Stimulated activated CD8-positive, alpha-beta memory T cell treated with anti-CD3 and anti-CD28 coated beads, Interleukin-7, amount 100 ng/mL, for 4 hours (primary cell): ENCODE results near the gene BAG3.
A peak's percentile ranks its signal among the peaks of the same experiment; 100 is the strongest.

ENCODE experiments used
- DNase-seq, 2 donors: peaks; one replicate each; pipeline ENCODE4 v3.0.0-alpha.2; 2020; ENCODE audit warnings: low read depth in 2 of 2

BAG3 gene

DNA sequence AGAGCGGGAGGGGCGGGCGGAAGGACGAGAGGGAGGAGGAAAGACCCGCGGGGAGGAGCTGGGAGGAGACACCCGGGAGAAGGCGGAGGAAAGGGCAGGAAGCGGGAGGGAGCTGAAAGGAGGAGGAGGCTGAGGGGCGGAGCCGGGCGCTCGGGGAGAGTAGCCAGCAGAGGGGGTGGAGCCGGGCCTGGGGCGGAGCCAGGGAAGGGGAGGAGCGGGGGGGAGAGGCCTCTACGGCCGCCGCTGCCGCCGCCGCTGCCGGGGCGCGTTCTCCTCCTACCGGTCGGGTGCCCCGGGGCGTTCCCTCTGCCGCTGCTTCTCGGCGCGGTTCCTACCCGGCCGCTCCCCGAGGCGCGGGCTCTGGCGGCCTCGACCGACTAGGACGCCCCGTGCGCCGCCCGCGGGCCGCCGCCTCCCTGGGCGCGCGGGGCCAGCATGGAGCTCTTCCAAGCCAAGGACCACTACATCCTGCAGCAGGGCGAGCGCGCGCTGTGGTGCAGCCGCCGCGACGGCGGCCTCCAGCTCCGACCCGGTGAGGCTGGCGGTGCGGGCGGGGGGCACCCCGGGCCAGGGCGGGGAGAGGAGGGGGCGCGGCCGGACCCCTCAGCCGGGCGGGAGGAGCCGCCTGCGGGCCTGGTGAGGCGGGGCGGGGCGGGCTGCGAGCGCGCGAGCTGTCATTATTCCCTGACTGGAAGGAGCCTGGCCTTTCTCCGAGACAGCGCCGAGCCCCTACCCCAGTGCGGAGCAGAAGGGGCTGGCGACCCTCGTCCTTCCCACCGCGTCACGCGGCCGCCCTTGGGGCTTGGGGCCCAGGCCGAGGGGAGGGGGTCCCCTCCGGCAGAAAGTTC, 74.9 kb downstream of the BAG3 start, which contains the start of gene INPP5F:
Gene INPP5F (plus strand): TSS at position 223 of the 848 bp plus-strand sequence. CDS start 213 bp downstream, at position 436.
- peak; percentile 97 to 99 for DNase-seq

DNA sequence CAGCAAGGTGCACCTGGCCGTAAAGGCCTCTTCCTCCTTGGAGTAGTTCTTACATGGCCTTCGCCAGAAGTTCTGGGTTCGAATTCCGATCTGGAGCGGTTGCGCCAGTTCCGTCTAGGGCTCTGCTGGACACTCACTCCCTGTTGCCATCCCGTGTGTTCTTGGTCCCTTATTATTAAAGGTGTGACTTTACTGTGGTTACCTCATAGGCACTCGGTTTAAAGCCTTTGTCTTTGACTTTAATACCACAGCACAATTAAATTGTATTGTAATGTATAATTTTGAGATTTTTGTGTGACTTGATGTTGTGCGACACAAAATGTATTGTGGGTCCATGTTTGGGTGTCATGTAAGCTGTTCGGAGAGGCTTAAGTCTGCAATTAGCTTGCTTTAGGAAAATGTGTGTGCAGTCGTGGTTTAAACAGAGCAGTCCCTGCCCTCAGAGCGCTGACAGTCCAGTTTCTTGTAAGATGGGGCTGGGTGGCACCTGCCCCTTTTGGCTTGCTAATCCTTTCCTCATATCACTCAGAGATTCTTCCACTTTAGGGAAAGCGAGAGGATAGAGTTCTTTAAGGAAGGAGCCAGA, 75.6 kb downstream of the BAG3 start:
- no peak for DNase-seq
